H1 (cell line): Measurements from ENCODE around the gene SLC38A8. TPM values are rescaled to one million over a fixed set of nuclear protein-coding genes. Genes with fewer than 3 reads are reported as not detected.

ENCODE experiments used
- CTCF ChIA-PET: fragments of 300-600 bp; sonication (Branson Sonifier 250); formaldehyde crosslinking; loops from one replicate; lab custom pipeline; 2021; ENCODE audit not compliant: partially characterized antibody; lab: Charles Lee
- POLR2A ChIA-PET: fragments of 300-600 bp; sonication (Branson Sonifier 250); formaldehyde crosslinking; loops from one replicate; lab custom pipeline; 2021; ENCODE audit warnings: inconsistent platforms; ENCODE audit not compliant: partially characterized antibody; lab: Charles Lee
- DNase-seq, 2 experiments: peaks; one replicate each; pipeline versions ENCODE4 v3.0.0 to v3.0.0-alpha.2; 2010 to 2022; ENCODE audit warnings: low spot score in 2 of 2, low read depth in 1 of 2, mixed read lengths in 1 of 2
- FAIRE-seq: peaks from 2 replicates; lab custom pipeline; 2011; peaks lifted over from hg19 to GRCh38; lab: Jason Lieb, UNC
- H2AFZ ChIP-seq: 2 replicates; pipeline ENCODE4 v1.8.1; 2012; ENCODE audit warnings: low read length, inconsistent platforms
- H2AK5ac ChIP-seq: 2 replicates; pipeline ENCODE4 v1.6.1; 2013; ENCODE audit warnings: low read depth, low read length
- H2BK120ac ChIP-seq: replicated peaks from 2 replicates; pipeline ENCODE3; 2013; ENCODE audit warnings: low read depth, low read length, inconsistent platforms
- H2BK12ac ChIP-seq: 2 replicates; pipeline ENCODE4 v1.6.1; 2013; ENCODE audit warnings: low read depth, low read length
- H2BK15ac ChIP-seq: 2 replicates; pipeline ENCODE4 v1.6.1; 2013; ENCODE audit warnings: low read length
- H2BK20ac ChIP-seq: 2 replicates; pipeline ENCODE4 v1.6.1; 2013; ENCODE audit warnings: low read length
- H2BK5ac ChIP-seq: 2 replicates; pipeline ENCODE4 v1.6.1; 2013; ENCODE audit warnings: low read depth, low read length
- H3K14ac ChIP-seq: 2 replicates; pipeline ENCODE4 v1.6.1; 2013; ENCODE audit warnings: inconsistent platforms; ENCODE audit not compliant: insufficient read length
- H3K18ac ChIP-seq: 2 replicates; pipeline ENCODE4 v1.6.1; 2013; ENCODE audit warnings: low read length; ENCODE audit errors: extremely low read depth
- H3K23ac ChIP-seq: 2 replicates; pipeline ENCODE4 v1.6.1; 2013; ENCODE audit warnings: inconsistent platforms; ENCODE audit not compliant: insufficient read length
- H3K23me2 ChIP-seq: 2 replicates; pipeline ENCODE4 v1.6.1; 2013; ENCODE audit warnings: low read depth, low read length
- H3K27ac ChIP-seq: 2 replicates; pipeline ENCODE4 v1.6.1; 2011; ENCODE audit warnings: low read depth, low read length, inconsistent platforms
- H3K27me3 ChIP-seq, 4 experiments: replicated peaks in 1 of 4; 1 replicate in 1 of 4; 2 replicates in 3 of 4; pipeline versions ENCODE4 v1.6.1 to v1.8.1; 2011 to 2013; ENCODE audit warnings: low read length in 3 of 4, mild to moderate bottlenecking in 3 of 4, inconsistent platforms in 2 of 4, mixed read lengths in 2 of 4, moderate library complexity in 1 of 4; ENCODE audit not compliant: control insufficient read depth in 3 of 4, insufficient read depth in 3 of 4; ENCODE audit errors: extremely low read depth in 1 of 4
- H3K36me3 ChIP-seq, 4 experiments: 2 replicates each; pipeline versions ENCODE4 v1.6.1 to v1.8.1; 2011 to 2013; ENCODE audit warnings: mild to moderate bottlenecking in 4 of 4, low read length in 3 of 4, moderate library complexity in 2 of 4, control low read depth in 1 of 4, inconsistent platforms in 1 of 4; ENCODE audit not compliant: insufficient read depth in 4 of 4, control insufficient read depth in 2 of 4
- H3K4ac ChIP-seq: replicated peaks from 2 replicates; pipeline ENCODE3; 2013; ENCODE audit warnings: low read length, low read depth, mixed read lengths, inconsistent platforms; ENCODE audit not compliant: insufficient read length
- H3K4me1 ChIP-seq, 4 experiments: replicated peaks in 1 of 4; 1 replicate in 1 of 4; 2 replicates in 3 of 4; pipeline versions ENCODE4 v1.6.1 to v1.8.1; 2011 to 2013; ENCODE audit warnings: low read length in 3 of 4, inconsistent platforms in 2 of 4, mixed read lengths in 1 of 4; ENCODE audit not compliant: insufficient read depth in 4 of 4, control insufficient read depth in 3 of 4
- H3K4me2 ChIP-seq, 2 experiments: 2 replicates each; pipeline versions ENCODE4 v1.6.1 to v1.8.1; 2011 to 2013; ENCODE audit warnings: low read depth in 2 of 2, low read length in 2 of 2, control low read depth in 1 of 2, inconsistent platforms in 1 of 2, mild to moderate bottlenecking in 1 of 2; ENCODE audit not compliant: insufficient read depth in 1 of 2
- H3K4me3 ChIP-seq, 4 experiments: fragments of 200-600, 300-600 bp in 1 of 4; sonication (generic), shearing (Covaris generic), sonication (Bioruptor Twin) in 1 of 4; 2 replicates each; pipeline versions ENCODE4 v1.5.1 to v1.8.1; 2011 to 2016; ENCODE audit warnings: low read length in 4 of 4, low read depth in 3 of 4, control low read depth in 2 of 4, inconsistent platforms in 2 of 4, mild to moderate bottlenecking in 2 of 4, mixed read lengths in 1 of 4, moderate library complexity in 1 of 4; ENCODE audit not compliant: insufficient read depth in 2 of 4; ENCODE audit errors: extremely low read depth in 1 of 4
- H3K56ac ChIP-seq: replicated peaks from 2 replicates; pipeline ENCODE3; 2013; ENCODE audit warnings: low read depth, mild to moderate bottlenecking, mixed read lengths, low read length, inconsistent platforms; ENCODE audit not compliant: insufficient read length
- H3K79me1 ChIP-seq: 2 replicates; pipeline ENCODE4 v1.6.1; 2013; ENCODE audit warnings: low read depth, low read length, control low read depth
- H3K79me2 ChIP-seq, 2 experiments: 2 replicates each; pipeline versions ENCODE4 v1.6.1 to v1.8.1; 2012 to 2013; ENCODE audit warnings: low read length in 2 of 2, mild to moderate bottlenecking in 2 of 2, inconsistent platforms in 1 of 2; ENCODE audit not compliant: insufficient read depth in 2 of 2, control insufficient read depth in 1 of 2
- H3K9ac ChIP-seq, 4 experiments: replicated peaks in 1 of 4; 1 replicate in 1 of 4; 2 replicates in 3 of 4; pipeline versions ENCODE4 v1.6.1 to v1.8.1; 2011 to 2013; ENCODE audit warnings: low read depth in 3 of 4, low read length in 3 of 4, control low read depth in 2 of 4, mild to moderate bottlenecking in 2 of 4, moderate library complexity in 2 of 4, inconsistent platforms in 1 of 4; ENCODE audit errors: extremely low read depth in 1 of 4
- H3K9me3 ChIP-seq, 2 experiments: 2 replicates each; pipeline versions ENCODE4 v1.6.1 to v1.8.1; 2012 to 2013; ENCODE audit warnings: mild to moderate bottlenecking in 2 of 2, moderate library complexity in 2 of 2, control low read depth in 1 of 2, inconsistent platforms in 1 of 2, low read depth in 1 of 2, low read length in 1 of 2, mixed read lengths in 1 of 2; ENCODE audit not compliant: insufficient read depth in 2 of 2
- H4K20me1 ChIP-seq, 2 experiments: replicated peaks in 1 of 2; 2 replicates each; pipeline versions ENCODE3 to v1.8.1; 2011 to 2013; ENCODE audit warnings: inconsistent platforms in 2 of 2, low read length in 2 of 2, mild to moderate bottlenecking in 1 of 2; ENCODE audit not compliant: insufficient read depth in 2 of 2, control insufficient read depth in 1 of 2
- H4K5ac ChIP-seq: 2 replicates; pipeline ENCODE4 v1.6.1; 2013; ENCODE audit warnings: low read length, low read depth, mixed read lengths, inconsistent platforms; ENCODE audit not compliant: insufficient read length
- H4K8ac ChIP-seq: 2 replicates; pipeline ENCODE4 v1.8.0; 2013; ENCODE audit warnings: mild to moderate bottlenecking, moderate library complexity, low read length, inconsistent platforms; ENCODE audit not compliant: insufficient read depth; ENCODE audit errors: extremely low read depth
- H4K91ac ChIP-seq: replicated peaks from 2 replicates; pipeline ENCODE3; 2013; ENCODE audit warnings: low read length, mixed read lengths, inconsistent platforms; ENCODE audit not compliant: insufficient read length
- ATF2 ChIP-seq: IDR thresholded peaks from 2 replicates; pipeline ENCODE4 v1.6.1; 2012; ENCODE audit warnings: low read length, inconsistent platforms
- CREB1 ChIP-seq: IDR thresholded peaks from 2 replicates; pipeline ENCODE4 v1.6.1; 2012; ENCODE audit warnings: inconsistent platforms
- CTBP2 ChIP-seq: IDR thresholded peaks from 2 replicates; pipeline ENCODE4 v1.7.0; 2011; ENCODE audit warnings: borderline replicate concordance, mild to moderate bottlenecking, moderate library complexity, mixed read lengths, low read length; ENCODE audit not compliant: insufficient read depth, insufficient read length
- EGR1 ChIP-seq: IDR thresholded peaks from 2 replicates; pipeline ENCODE4 v1.6.1; 2011; ENCODE audit warnings: low read depth, low read length, borderline replicate concordance
- EZH2 ChIP-seq: fragments of 200-600 bp; sonication (generic); IDR thresholded peaks from 2 replicates; pipeline ENCODE4 v1.7.1; 2012; ENCODE audit warnings: low read depth, mild to moderate bottlenecking, moderate library complexity, low read length, inconsistent platforms; ENCODE audit not compliant: severe bottlenecking
- GTF2F1 ChIP-seq: IDR thresholded peaks from 2 replicates; pipeline ENCODE4 v1.6.1; 2012; ENCODE audit warnings: low read depth, low read length, improper control_type of control experiment, borderline replicate concordance
- JUN ChIP-seq: IDR thresholded peaks from 2 replicates; pipeline ENCODE4 v1.6.1; 2011; ENCODE audit warnings: low read depth, mild to moderate bottlenecking, improper control_type of control experiment, low read length
- RBBP5 ChIP-seq: IDR thresholded peaks from 2 replicates; pipeline ENCODE4 v1.7.1; 2012; ENCODE audit warnings: low read depth, mild to moderate bottlenecking, inconsistent platforms, low read length, moderate library complexity, borderline replicate concordance
- SIN3A ChIP-seq, 2 experiments: IDR thresholded peaks in 1 of 2; conservative IDR thresholded peaks in 1 of 2; 2 replicates each; pipeline ENCODE4 v1.6.1; 2011 to 2012; ENCODE audit warnings: low read length in 2 of 2, improper control_type of control experiment in 1 of 2, low read depth in 1 of 2, mild to moderate bottlenecking in 1 of 2
- SP1 ChIP-seq: IDR thresholded peaks from 2 replicates; pipeline ENCODE4 v1.6.1; 2011; ENCODE audit warnings: low read depth, low read length
- SRF ChIP-seq: IDR thresholded peaks from 2 replicates; pipeline ENCODE4 v1.6.1; 2011; ENCODE audit warnings: mild to moderate bottlenecking, low read depth, low read length, moderate library complexity
- ZNF274 ChIP-seq: IDR thresholded peaks from 2 replicates; pipeline ENCODE4 v1.7.0; 2012; ENCODE audit warnings: low read length, borderline replicate concordance; ENCODE audit errors: extremely low read depth
- WGBS, 2 experiments: shearing (Covaris generic) in 1 of 2; methylation state at CpG; one replicate each; pipeline versions ENCODE4 v1.1.6 to v1.1.7; 2013 to 2015; ENCODE audit warnings: low lambda C conversion rate in 2 of 2, mixed read lengths in 2 of 2, inconsistent platforms in 1 of 2, low coverage in 1 of 2, missing lambda C conversion rate in 1 of 2; ENCODE audit not compliant: insufficient replicate concordance in 2 of 2, insufficient coverage in 1 of 2, insufficient read length in 1 of 2; ENCODE audit errors: extremely low coverage in 1 of 2, missing lambda C conversion rate in 1 of 2; 5-methylcytosine and 5-hydroxymethylcytosine counted together
- polyA plus RNA-seq, 7 experiments: library from polyadenylated mRNA; depleted of rRNA in 3 of 7; stranded (reverse) in 5 of 7; unstranded in 2 of 7; fragments of >200 nt in 5 of 7; fragments of 200-250 nt in 2 of 7; gene quantifications; 1 replicate in 5 of 7; 2 replicates in 1 of 7; 4 replicates in 1 of 7; pipeline versions ENCODE4 v1.2.1 to v1.2.3, GENCODE V29; 2011 to 2013; ENCODE audit warnings: missing spikeins in 2 of 7, mixed read lengths in 2 of 7
- total RNA-seq: library from RNA; stranded (reverse); fragmentation: NEBNext Ultra II Directional; extraction: Animal tissue kit (Norgen Biotek cat#: 25700); gene quantifications from 2 replicates; pipeline ENCODE4 v1.2.1, GENCODE V29; 2021

SLC38A8 gene
- total and polyA plus RNA-seq, 2 of the 8 experiments (the other 6 are each of a cell fraction or from before 2014, with no cell fraction given) = 0.08 TPM; not detected in 1

DNA sequence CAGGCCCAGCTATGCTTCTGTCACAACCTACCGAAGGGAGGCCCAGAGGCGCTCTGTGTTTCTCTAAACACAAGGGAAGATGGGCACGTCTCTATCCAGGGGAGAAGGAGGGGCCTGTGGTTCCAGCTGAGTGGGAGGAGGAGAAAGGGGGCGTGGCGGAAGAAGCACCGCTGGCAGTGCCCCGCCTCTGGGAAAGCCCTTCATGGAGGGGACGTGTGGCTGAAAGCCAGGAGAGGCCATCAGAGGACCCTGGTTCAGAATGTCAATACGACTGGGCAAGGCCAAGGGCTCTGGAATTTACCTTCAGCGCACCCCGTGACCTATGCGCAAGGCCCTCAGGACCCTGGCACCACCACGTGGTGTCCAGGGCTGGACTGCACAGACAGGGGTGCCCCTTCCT lies 12.3 kb upstream of the SLC38A8 start:
- Histone ChIP-seq H3K36me3 (peaks cover 0 to 32% (median 17%) of the 10 kb centered on the region in 4 experiments; a peak in 6 of 8 replicates), H2BK12ac (no peak overlapping the region), H4K20me1 (peaks cover 1 to 8% of the 10 kb centered on the region in 2 experiments), H2BK20ac (no peak overlapping the region), H3K27ac (no peak overlapping the region), H3K23me2 (no peaks in the 10 kb centered on the region), H2AK5ac (no peak overlapping the region), H4K8ac (no peak overlapping the region; the same call in 1 of the 2 replicates), H3K18ac (no peak overlapping the region), H3K79me2 (no peaks in the 10 kb centered on the region), H3K9me3 (no peaks in the 10 kb centered on the region), H3K14ac (no peak overlapping the region), H2AFZ (no peak overlapping the region), H2BK5ac (no peak overlapping the region), H4K5ac (no peak overlapping the region), H3K79me1 (peaks cover 2% of the 10 kb centered on the region; the same call in 1 of the 2 replicates), H2BK120ac (no peak overlapping the region), H3K23ac (no peak overlapping the region), H2BK15ac (no peak overlapping the region), H4K91ac (no peak overlapping the region), H3K9ac (no peak overlapping the region), H3K4me2 (no peak overlapping the region), H3K56ac (no peak overlapping the region), H3K4me3 (no peak overlapping the region), H3K27me3 (no peaks in the 10 kb centered on the region), H3K4ac (no peak overlapping the region), H3K4me1 (no peaks in the 10 kb centered on the region)
- FAIRE-seq (no peak), DNase-seq (no peak)
- WGBS, 2 experiments = 88% methylated on average over 11 of the region's 13 CpGs; no CpG with 5 or more reads in 1 of the 2 experiments
- CTCF ChIA-PET = interaction anchor here (0.8 to 21.4 kb wide), 10 partner anchors 8 to 128 kb away, joined by 3 to 366 read pairs (median 4); partner anchors contain the start of genes OSGIN1 and SLC38A8
- POLR2A ChIA-PET = interaction anchor here (0.8 kb wide), 1 partner anchor 11 kb away, joined by 3 read pairs; no protein-coding TSS in a partner anchor
- no peak for TF ChIP-seq GTF2F1
- TF ChIP-seq ZNF274 = no peak
- no peak for TF ChIP-seq SP1
- TF ChIP-seq CREB1 = no peak
- TF ChIP-seq RBBP5 = no peak
- no peak for TF ChIP-seq SIN3A (conservative IDR thresholded peaks at IDR 0.05 in 1 of 2, IDR thresholded peaks at IDR 0.05 in 1 of 2; ENCODE audit: low read depth in 1 of 2, low read length in 2 of 2)
- TF ChIP-seq EZH2 = no peak
- TF ChIP-seq EGR1 = no peak
- no peak for TF ChIP-seq SRF
- no peak for TF ChIP-seq ATF2
- no peak for TF ChIP-seq JUN
- no peak for TF ChIP-seq CTBP2
